Measurements from ENCODE around the gene CROCC.

DNA sequence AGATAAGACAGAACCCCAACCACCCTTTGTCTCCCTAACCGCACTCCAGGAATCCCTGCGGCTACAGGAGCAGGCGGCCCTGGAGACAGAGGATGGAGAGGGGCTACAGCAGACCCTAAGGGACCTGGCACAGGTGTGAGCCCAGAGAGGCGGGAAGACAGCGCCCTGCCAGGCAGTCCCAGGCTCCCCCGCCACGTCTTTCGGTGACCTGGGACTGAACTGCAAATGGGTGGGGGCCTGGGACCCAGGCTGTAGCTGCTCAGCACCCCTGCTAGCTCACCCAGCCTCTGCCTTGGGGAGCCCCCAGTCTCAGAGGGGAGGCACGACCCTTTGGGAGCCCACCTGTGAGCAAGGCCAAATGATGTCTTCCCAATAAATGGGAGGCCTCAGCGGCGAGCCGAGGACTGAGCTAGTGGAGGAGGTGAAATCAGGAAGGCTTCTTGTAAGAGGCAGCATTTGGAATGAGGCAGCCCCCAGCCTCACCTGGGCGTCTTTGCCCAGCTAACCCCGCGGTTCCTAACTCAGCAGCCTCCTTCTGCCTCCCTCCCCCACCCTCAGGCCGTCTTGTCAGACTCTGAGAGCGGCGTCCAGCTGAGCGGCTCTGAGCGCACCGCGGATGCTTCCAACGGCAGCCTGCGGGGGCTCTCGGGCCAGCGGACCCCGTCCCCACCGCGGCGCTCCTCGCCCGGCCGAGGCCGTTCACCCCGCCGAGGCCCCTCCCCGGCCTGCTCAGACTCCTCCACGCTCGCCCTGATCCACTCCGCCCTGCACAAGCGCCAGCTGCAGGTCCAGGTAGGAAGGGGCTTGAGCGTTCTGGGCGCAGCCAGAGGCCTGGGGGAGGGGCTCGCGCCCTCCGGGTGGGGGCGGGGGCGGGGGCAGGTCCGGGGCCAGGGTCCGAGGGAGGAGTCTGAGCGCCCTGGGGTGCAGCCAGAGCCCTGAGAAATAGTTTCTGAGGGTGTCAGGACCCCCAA lies 16.9 kb downstream of the CROCC start:
- TF ChIP-seq, protein P1, sequence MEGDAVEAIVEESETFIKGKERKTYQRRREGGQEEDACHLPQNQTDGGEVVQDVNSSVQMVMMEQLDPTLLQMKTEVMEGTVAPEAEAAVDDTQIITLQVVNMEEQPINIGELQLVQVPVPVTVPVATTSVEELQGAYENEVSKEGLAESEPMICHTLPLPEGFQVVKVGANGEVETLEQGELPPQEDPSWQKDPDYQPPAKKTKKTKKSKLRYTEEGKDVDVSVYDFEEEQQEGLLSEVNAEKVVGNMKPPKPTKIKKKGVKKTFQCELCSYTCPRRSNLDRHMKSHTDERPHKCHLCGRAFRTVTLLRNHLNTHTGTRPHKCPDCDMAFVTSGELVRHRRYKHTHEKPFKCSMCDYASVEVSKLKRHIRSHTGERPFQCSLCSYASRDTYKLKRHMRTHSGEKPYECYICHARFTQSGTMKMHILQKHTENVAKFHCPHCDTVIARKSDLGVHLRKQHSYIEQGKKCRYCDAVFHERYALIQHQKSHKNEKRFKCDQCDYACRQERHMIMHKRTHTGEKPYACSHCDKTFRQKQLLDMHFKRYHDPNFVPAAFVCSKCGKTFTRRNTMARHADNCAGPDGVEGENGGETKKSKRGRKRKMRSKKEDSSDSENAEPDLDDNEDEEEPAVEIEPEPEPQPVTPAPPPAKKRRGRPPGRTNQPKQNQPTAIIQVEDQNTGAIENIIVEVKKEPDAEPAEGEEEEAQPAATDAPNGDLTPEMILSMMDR (IDR thresholded peaks at IDR 0.05): no peak
- TF ChIP-seq POLR2A (IDR thresholded peaks at IDR 0.05): no peak
- TF ChIP-seq EP300 (IDR thresholded peaks at IDR 0.05): no peak
